ENCODE results near the gene PRPS2. TPM values are rescaled to one million over a fixed set of nuclear protein-coding genes. Genes with fewer than 3 reads are reported as not detected.

PRPS2 gene
- polyA plus RNA-seq (ENCODE audit: insufficient read length in 4 of 4) = 100 to 1,000 TPM in 3 of 4 donors, 10 to 100 TPM in 1; 88.9 to 129 (median 118) TPM

DNA sequence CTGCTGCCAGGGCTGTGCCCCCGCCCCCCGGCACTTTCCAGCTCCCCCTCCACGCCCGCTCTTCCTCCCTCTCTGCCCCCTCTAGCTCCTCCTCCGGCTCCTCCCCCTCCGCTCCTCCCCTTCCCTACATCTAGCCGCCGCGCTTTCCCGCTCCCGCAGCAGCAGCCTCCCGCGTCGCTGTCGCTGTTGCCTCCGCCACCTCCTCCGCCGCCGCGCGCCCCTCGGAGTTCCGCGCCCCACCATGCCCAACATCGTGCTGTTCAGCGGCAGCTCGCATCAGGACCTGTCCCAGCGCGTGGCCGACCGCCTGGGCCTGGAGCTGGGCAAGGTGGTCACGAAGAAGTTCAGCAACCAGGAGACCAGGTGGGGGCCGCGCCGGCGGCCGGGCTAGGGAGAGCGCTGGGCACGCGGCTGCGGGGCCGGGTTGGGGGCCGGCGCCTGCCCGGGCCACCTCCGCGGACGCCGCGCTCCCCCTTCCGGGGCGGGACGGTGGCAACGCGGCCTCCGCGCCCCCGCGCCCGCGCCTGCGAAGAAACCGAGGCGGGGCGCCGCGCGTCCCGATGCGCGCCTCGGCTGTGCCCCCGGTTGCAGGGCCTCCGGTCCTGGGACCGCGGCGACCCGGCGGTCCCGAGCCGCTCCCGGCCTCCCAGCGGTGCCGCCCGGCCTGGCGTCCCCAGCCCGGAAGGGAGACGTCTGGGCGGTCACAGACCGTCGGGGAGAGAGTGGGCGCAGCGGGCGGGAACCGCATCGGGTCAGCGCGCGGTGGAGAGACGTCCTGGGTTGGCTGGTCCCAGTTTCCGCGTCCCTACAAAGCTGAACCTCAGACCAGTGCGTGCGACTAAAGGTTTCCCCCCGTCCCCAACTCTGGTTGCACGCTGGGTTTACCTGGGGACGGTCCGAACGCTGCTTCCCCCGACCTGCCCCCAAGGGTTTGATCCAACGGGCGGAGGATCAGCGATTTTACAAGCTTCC lies at the start of gene PRPS2:
Gene PRPS2 (plus strand): TSS at position 156 of the 972 bp plus-strand sequence. CDS start 86 bp downstream, at position 242.
- no peak for DNase-seq (ENCODE audit: low read depth in 4 of 4, low spot score in 3 of 4)

DNA sequence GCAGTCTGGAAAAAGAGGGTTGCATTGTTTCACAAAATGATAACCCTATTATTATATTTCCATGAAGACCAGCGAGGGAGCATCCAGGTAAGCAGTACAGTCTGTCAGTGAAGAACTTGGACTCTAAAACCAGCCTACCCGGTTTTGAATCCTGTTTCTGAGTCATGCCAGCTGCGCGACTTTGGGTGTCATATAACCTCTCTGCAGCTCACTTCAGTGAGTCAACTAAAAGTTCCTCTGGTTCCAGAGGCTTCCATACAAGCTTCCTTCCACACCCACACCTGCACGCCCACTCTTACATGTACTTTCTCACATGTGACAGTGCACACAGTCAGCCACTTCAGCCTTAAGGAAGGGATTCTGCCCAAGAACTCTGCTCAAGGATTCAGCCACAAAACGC lies 49.8 kb upstream of the PRPS2 start:
- no peak for DNase-seq (ENCODE audit: low read depth in 4 of 4, low spot score in 3 of 4)

GRCh38 chrX:12747433-12747832 lies 43.8 kb upstream of the PRPS2 start:
- DNase-seq (ENCODE audit: low read depth in 4 of 4, low spot score in 3 of 4) = no peak

DNA sequence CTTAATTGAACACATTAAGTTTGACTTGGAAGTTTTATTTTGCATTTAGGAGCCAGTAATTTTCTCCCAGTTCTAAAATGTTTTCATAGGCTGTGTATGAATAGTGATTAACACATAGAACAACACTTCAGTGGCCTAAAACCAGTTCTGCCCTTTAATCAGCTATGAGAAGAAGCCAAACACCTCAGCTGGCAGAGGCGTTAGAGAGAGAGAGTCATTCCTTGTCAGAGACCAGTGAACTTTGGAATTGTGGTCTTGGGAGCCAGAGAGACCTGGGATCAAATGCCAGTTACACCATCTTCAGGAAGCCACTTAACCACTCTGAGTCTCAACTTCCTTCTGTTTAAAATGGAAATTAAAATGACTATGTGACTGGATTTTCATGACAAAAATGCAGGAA lies 39.3 kb upstream of the PRPS2 start:
- DNase-seq (ENCODE audit: low read depth in 4 of 4, low spot score in 3 of 4) = no peak

DNA sequence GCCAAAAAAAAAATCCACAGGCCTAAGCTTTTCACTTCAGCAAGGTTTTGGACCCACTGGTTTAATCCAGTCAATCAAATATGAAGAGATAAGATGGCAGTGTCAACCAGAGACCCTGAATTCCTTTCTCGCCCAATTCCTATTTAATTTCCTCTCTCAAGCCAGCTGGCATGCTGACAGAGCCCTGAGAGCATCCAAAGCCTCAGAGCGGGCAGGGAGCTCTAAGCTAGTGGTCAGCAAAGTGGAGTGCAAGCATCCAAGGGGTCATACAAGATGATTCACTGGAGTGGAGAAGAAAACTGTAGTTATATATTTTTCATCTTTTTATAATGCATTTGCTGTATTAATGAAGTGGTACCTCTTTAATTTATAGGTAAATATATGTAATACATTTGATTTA lies 37.8 kb upstream of the PRPS2 start:
- no peak for DNase-seq (ENCODE audit: low read depth in 4 of 4, low spot score in 3 of 4)

GRCh38 chrX:12758291-12758690 lies 32.9 kb upstream of the PRPS2 start:
- no peak for DNase-seq (ENCODE audit: low read depth in 4 of 4, low spot score in 3 of 4)

DNA sequence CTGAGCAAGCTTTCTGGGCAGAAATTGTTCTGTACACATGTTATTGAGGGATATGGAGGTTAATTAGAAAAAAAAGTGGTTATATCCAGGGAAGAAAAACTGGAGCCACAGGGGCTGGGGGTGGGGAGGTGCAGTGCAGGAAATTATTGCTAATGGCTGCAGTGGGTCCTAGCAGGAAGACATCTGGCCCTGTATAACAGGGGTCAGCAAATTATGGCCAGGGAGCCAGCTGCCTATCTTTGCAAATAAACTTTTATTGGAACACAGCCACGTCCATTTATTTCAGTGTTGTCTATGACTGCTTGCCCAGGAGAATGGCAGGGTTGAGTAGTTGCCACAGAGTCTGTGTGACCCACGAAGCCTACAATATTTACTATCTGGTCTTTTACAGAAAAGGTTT lies 23.4 kb upstream of the PRPS2 start:
- DNase-seq (ENCODE audit: low read depth in 4 of 4, low spot score in 3 of 4) = no peak

DNA sequence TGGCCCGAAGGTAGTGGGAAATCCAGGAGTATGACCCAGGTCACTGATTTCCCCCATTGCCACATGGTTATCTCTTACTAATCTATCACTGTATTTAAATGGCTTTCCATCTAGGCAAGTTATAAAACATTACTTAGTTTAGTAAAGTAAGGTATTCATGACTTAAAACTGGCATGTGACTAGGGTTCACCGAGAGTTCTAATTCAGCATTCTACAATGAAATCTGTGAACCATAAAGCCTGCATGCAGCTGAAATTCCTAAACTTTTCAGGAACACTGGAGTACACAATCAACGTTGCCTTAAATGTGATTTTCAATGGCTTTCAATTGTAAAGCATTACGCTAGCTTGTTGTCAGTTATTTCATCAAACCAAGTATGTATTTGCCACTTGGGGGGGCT lies 22.7 kb upstream of the PRPS2 start:
- DNase-seq (ENCODE audit: low read depth in 4 of 4, low spot score in 3 of 4) = no peak

- no peak for DNase-seq (ENCODE audit: low read depth in 4 of 4, low spot score in 3 of 4)
Measured at GRCh38 chrX:12770440-12770839, 20.8 kb upstream of the PRPS2 start.

- no peak for DNase-seq (ENCODE audit: low read depth in 4 of 4, low spot score in 3 of 4)
Measured at GRCh38 chrX:12771445-12772069, 19.7 kb upstream of the PRPS2 start.

DNA sequence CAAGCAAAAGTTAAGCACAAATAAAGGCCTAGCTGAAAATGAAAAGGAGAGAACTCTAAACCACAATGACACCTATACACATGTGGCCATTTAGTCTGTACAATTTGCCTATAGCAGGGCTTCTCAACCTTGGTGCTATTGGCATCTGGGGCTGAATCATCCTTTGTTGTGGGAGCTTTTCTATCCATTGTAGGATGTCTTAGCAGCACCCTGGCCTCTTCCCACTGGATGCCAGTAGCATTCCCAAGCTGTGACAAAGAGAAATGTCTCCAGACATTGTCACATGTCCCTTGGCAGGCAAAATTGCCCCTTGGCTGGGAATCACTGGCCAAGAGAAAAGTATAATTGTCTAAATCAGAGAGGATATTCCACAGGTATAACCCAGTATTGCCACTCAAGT lies 13.5 kb upstream of the PRPS2 start:
- DNase-seq (ENCODE audit: low read depth in 4 of 4, low spot score in 3 of 4) = no peak

DNA sequence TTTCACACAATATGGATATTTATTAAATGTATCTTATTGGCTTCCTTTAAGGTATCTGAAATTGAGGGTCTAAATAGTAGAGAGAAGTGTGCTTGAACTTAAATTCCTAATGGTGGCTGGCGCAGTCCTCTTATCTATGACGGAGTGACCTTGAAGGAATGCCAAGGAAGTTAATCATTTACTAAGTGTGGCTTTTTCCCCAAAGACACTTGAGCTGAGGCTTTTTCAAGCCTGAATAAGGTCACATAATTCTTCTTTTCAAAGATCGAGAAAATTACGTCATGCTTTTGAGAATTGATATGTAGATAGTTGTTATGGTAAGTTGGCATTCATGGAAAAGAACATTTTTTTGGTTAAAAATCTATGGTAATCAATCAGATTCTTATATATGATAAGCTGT lies 11.7 kb upstream of the PRPS2 start:
- DNase-seq (ENCODE audit: low read depth in 4 of 4, low spot score in 3 of 4) = no peak

DNA sequence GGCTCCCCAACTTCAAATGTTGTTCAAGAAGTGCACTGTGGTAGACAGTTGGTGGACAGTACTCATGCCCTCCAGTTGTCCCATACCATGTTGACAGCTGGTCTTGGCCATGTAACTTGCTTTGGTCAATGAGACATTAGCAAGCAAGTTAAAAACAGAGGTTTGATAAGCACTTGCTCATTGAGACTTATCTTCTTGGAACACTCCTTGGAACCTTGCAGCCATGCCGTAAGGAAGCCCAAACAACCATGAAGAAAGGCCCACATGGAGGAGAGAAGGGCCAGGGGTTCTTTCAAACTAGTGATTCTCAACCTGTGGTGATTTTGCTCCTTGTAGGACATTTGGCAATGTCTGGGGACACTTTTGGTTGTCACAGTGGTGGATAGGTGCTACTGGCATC lies 2.6 kb upstream of the PRPS2 start:
- no peak for DNase-seq (ENCODE audit: low read depth in 4 of 4, low spot score in 3 of 4)

- no peak for DNase-seq (ENCODE audit: low read depth in 4 of 4, low spot score in 3 of 4)
Measured at GRCh38 chrX:12789976-12790375, 1.2 kb upstream of the PRPS2 start.

GRCh38 chrX:12790885-12791256 lies 341 bp upstream of the PRPS2 start:
- no peak for DNase-seq (ENCODE audit: low read depth in 4 of 4, low spot score in 3 of 4)

DNA sequence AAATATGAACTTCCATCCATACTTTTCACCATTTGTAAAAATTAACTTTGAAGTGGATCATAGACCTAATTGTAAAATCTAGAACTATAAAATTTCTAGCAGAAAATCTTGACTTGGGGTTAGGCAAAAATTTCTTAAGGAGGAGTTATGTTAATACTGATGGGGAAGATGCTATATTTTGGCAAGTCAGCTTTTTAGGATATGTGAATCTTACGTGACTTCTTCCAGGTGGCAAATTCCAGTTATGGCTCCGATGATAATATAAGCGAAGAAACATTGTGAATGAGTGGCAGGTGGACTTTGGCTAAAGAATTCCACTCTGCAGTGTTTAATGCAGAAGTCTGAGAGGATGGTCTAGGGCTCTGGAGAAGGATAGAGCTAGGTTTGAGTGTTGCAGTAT lies 1.5 kb downstream of the PRPS2 start:
- DNase-seq (ENCODE audit: low read depth in 4 of 4, low spot score in 3 of 4) = no peak

DNA sequence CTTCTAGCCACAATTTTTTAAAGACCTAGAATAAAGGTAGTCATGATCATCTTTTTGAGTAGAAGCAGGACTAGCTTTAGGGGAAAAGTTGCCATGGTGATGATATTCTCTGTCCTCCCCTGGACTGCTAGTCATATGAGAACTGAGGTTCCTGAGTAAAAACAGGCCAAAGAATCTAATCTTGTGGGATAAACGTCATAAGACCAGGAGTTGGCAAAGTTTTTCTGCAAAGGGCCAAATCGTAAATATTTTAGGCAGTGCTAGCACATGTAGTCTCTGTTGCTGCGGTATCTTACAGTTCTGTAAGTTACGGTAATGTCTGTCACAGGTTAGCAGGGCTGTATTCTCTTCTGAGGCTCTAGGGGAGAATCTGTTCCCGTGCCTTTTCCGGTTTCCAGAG lies 3.4 kb downstream of the PRPS2 start:
- DNase-seq (ENCODE audit: low read depth in 4 of 4, low spot score in 3 of 4) = no peak

DNA sequence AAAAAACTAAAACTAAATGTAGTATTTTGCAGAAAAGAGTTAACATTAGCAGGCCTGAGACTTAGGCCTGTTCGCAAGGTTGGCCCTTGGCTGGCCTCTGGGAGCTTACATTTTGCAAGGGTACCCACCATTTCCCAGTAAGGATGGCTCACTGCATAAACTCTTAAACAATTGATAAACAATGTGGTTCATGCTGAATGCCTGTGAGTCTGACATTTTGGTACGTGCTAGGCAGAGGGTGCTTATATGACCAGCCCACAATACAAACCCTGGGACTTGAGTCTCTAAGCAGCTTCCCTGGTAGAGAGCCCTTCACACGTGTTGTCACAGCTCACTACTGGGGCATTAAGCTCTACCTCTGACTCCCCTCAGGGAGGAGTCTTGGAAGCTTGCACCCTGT lies 7.4 kb downstream of the PRPS2 start:
- no peak for DNase-seq (ENCODE audit: low read depth in 4 of 4, low spot score in 3 of 4)

DNA sequence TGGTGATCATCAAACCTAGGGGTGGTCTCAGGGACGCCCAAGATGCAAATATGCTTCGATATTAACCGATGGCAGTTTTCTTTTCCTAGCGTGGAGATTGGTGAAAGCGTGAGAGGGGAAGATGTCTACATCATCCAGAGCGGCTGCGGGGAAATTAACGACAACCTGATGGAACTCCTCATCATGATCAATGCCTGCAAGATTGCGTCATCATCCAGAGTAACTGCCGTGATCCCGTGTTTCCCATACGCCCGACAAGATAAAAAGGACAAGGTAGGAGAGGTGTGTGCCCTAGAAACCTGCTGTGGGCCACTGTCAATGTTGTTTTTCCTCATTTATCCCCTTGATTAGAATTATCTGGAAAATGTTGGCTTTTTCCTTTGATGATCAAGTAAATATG lies 7.9 kb downstream of the PRPS2 start:
- no peak for DNase-seq (ENCODE audit: low read depth in 4 of 4, low spot score in 3 of 4)

GRCh38 chrX:12802741-12803140 lies 11.5 kb downstream of the PRPS2 start:
- no peak for DNase-seq (ENCODE audit: low read depth in 4 of 4, low spot score in 3 of 4)

GRCh38 chrX:12804655-12805054 lies 13.4 kb downstream of the PRPS2 start:
- DNase-seq (ENCODE audit: low read depth in 4 of 4, low spot score in 3 of 4) = no peak

GRCh38 chrX:12805333-12805732 lies 14.1 kb downstream of the PRPS2 start:
- DNase-seq (ENCODE audit: low read depth in 4 of 4, low spot score in 3 of 4) = no peak
